HG02938 (cell line): ENCODE measurements around the gene SLC17A2.

ENCODE experiments used
- ATAC-seq: cut with Tn5 transposase; IDR thresholded peaks from one replicate; pipeline ENCODE4 v1.9.1; 2021; ENCODE audit warnings: mild to moderate bottlenecking, moderate library complexity; ENCODE audit not compliant: unreplicated experiment

SLC17A2 gene

GRCh38 chr6:25888626-25889025 lies 41.9 kb downstream of the SLC17A2 start:
- ATAC-seq: no peak

- no peak for ATAC-seq
These were observed 44.4 kb downstream of the SLC17A2 start for GRCh38 chr6:25886066-25886465.

- no peak for ATAC-seq
These were observed 46.5 kb downstream of the SLC17A2 start for GRCh38 chr6:25883991-25884390.

GRCh38 chr6:25883536-25883935 lies 47.0 kb downstream of the SLC17A2 start:
- no peak for ATAC-seq

DNA sequence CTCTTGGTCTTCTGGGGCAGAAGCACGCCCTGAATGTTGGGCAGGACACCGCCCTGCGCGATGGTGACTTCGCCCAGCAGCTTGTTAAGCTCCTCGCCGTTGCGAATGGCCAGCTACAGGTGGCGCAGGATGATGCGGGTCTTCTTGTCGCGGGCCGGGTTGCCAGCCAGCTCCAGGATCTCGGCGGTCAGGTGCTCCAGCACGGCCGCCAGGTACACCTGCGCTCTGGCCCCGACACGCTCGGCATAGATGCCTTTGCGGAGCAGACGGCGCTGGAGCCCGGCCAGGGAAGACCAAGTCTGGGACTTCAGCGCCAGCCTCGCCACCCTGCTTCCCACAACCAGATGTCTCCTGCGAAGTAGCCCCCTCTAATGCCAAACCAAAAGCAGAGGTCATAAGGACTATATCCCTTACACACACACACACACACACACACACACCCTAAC lies 48.4 kb downstream of the SLC17A2 start:
- no peak for ATAC-seq

- ATAC-seq: no peak
These were observed 49.9 kb downstream of the SLC17A2 start for GRCh38 chr6:25880601-25881000.

GRCh38 chr6:25878721-25879322 lies 51.7 kb downstream of the SLC17A2 start:
- no peak for ATAC-seq

DNA sequence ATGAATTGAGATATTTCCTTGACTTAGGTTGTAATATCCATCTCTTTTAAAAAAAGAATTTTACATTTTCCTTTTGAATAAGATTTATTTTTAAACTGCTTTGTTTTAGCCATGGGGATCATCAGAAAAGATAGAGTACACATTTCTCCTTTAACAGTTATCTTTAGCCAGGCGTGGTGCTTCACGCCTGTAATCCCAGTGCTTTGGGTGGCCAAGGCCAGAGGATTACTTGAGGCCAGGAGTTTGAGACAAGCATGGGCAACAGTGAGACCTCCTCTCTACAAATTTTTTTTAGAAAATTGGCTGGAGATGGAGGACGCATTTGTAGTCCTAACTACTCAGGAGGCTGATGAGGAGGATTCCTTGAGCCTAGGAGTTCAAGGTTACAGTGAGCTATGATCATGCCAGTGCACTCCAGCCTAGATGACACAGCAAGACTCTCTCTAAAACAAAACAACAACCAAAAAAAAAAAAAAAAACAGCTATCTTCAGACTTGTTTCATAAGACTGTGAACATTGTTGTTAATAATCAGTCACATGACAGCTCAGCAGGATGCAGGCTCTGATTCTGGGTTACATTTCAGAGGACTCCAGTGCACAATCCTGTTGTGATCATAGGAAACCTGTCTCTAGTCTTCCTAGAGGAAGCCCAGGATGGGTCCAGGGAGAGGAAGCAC lies 54.4 kb downstream of the SLC17A2 start:
- ATAC-seq: no peak

DNA sequence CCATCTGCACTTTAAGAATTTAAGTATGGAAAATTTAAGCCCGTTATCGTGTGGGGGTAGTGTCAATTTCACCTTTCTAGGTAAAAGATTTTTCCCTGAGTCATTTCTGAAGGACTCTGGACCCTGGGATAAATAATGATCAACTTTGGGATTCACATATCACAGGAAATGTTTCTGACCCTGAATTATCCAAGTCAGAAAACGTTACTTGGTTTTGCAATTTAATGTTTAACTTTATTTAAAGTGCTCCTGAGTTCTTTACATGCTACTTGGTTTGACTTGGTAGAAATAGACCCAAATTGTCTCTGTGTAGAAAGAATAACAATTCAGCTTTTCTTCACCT lies 55.0 kb downstream of the SLC17A2 start:
- ATAC-seq: no peak

GRCh38 chr6:25874822-25875562 lies 55.5 kb downstream of the SLC17A2 start:
- no peak for ATAC-seq

DNA sequence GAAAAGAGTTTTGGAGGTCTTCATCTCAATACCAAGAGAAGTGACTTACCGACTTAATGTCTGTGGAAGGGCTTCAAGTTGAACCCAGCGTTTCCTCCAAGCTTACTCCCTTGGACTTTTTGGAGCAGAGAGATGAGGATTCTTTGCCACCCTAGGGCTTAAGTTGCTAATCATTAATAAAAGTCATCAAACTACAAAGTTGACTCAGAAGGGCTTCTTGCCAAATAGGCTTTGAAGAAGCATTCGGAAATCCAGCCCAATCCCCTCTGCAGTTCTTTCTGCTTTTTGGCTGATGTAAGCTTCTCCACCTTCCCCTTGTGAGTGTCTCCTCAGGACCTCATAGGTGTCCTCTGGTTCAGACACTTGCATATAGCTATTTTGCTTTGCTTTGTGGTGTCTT lies 56.4 kb downstream of the SLC17A2 start, which contains the start of gene SLC17A3:
Gene SLC17A3, minus strand, starts transcription at position 126 of the 400 bp plus-strand sequence. CDS start 5,856 bp downstream, outside the sequence.
- ATAC-seq: no peak

DNA sequence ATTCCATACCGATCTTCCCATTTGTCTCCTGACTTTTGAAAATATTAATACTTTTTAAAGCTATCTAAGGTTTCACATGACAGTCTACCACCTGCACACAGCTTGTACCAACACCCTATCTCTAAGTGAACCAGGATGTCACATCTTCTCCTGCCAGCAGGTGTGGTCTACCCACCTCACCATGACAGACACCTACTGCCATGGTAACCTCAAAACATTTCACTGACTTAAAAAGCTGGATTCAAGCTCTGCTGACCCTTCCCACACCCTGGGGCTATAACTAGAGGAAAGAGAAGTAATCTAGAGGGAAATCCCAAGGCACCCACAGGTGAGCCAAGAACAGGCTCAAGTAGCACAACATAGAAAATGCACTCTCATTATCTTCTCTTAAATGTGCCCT lies 57.7 kb downstream of the SLC17A2 start:
- no peak for ATAC-seq

DNA sequence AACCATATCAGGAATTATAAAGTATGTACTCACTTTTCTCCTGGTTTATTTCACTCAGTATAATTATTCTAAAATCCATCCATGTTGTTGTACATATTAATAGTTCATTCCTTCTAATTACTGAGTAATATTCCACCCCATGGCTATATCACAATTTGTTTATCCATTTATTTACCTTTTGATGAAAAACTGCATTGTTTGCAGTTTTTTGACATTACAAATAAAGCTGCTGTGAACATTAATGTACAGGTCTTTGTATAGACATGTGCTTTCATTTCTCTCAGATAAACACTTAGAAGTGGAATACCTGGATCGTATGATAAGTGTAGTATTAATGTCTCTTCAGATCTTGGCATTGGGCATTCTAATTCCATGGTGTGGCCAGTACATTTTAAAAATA lies 60.7 kb downstream of the SLC17A2 start:
- no peak for ATAC-seq

DNA sequence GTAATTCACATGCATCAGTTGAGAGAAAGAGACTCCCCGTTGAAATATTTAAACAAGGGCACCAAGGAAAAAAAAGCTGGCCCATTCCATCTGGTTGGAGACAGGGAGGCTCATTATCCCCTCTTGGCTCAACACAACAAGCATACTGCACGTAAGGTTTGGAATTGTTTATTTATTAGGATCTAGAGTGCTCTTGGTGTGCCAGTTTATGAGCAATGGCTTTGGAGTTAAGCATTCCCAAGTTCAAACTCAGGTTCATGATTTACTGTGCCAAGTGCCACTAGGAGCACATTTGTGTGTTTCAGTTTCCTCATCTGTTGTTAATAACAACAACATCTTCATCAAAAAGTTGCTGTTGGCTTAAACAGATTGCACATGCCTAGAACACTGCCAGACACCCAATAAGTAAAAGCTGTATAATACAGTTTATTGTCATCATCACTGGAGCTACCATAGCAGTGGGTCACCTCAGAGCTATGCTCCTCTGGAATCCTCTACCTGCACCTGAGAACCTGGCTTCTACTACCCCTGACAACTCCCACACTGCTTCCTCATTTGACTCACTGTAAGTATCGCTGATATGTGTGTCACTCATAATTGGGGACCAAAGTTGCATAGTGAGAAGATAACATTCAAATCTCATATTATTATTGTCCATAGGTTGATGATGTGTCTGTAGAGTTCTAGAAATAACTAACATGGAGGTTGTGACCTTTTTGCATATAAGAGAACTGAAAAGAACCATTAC lies 61.9 kb downstream of the SLC17A2 start:
- no peak for ATAC-seq

DNA sequence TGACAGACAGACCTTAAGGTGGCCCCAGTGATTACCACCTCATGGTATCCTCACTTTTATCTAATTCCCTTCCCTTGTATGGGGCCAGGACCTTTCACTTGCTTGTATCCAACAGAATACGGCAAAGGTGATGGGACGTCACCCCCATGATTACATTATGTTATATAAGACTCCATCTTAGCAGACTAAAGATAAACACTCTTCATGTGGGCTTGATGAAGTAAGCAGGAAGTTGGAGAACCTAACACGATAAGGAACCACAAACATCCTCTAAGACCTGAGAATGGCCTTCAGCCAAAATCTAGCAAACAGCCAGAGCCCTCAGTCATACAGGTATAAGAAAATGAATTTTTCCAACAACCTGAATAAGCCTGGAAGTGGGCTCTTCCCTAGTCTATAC lies 64.5 kb downstream of the SLC17A2 start:
- ATAC-seq: no peak

DNA sequence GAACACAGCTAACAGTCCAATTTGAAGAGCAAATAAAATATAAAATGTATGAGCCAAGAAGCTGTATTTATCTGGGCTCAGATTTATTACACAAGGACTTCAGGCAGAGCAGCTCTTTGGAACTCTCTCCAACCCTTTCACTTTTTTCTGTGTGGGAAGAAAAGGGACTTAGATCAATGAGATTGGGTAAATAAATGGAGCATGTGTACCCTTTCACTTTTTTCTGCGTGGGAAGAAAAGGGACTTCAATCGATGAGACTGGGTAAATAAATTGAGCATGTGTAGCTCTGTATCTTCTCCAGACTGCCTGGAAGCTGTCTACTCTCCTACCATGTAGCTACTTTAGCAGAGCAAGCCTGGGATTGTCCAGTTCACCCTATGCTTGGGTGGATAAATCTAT lies 67.1 kb downstream of the SLC17A2 start:
- no peak for ATAC-seq
